MG63 (cell line): ENCODE results near the gene KCNIP1. TPM values are rescaled to one million over a fixed set of nuclear protein-coding genes. Genes with fewer than 3 reads are reported as not detected.
A peak's percentile ranks its signal among the peaks of the same experiment; 100 is the strongest.

ENCODE experiments used
- DNase-seq: peaks from one replicate; pipeline ENCODE4 v3.0.0-alpha.2; 2020
- H3K27me3 ChIP-seq: fragments of 250-450 bp; sonication (Bioruptor Pico); 2 replicates; pipeline ENCODE4 v1.5.1; 2020; ENCODE audit warnings: mild to moderate bottlenecking, moderate library complexity
- H3K36me3 ChIP-seq: fragments of 250-450 bp; sonication (Bioruptor Pico); 2 replicates; pipeline ENCODE4 v1.5.1; 2020; ENCODE audit warnings: mild to moderate bottlenecking, moderate library complexity
- H3K4me3 ChIP-seq: fragments of 250-450 bp; sonication (Bioruptor Pico); 2 replicates; pipeline ENCODE4 v1.5.1; 2020; ENCODE audit warnings: mild to moderate bottlenecking, moderate library complexity
- H3K9me3 ChIP-seq: fragments of 250-450 bp; sonication (Bioruptor Pico); 2 replicates; pipeline ENCODE4 v1.5.1; 2020; ENCODE audit warnings: mild to moderate bottlenecking, moderate library complexity
- total RNA-seq: library from RNA; depleted of rRNA; stranded (reverse); fragments of >200 nt; shearing (Covaris generic); gene quantifications from 2 replicates; pipeline ENCODE4 v1.2.3, GENCODE V29; 2014; ENCODE audit warnings: low replicate concordance

Gene KCNIP1
- total RNA-seq, 1 experiment from 2014 or later: 0.43 TPM

- Histone ChIP-seq H3K9me3 (no peaks in the 10 kb centered on the region), H3K36me3 (no peaks in the 10 kb centered on the region), H3K4me3 (no peak overlapping the region), H3K27me3 (peaks cover 4% of the 10 kb centered on the region; the same call in 1 of the 2 replicates)
- DNase-seq: no peak
Measured at GRCh38 chr5:170644501-170644900, 140.7 kb downstream of the KCNIP1 start.

- H3K36me3 ChIP-seq: no peaks in the 10 kb centered on the region
- DNase-seq: peak; percentile 20
- H3K9me3 ChIP-seq: no peaks in the 10 kb centered on the region
- H3K27me3 ChIP-seq: peaks cover 8% of the 10 kb centered on the region; the same call in 1 of the 2 replicates
- no peak overlapping the region for H3K4me3 ChIP-seq
Measured at GRCh38 chr5:170648541-170648940, 144.7 kb downstream of the KCNIP1 start.

GRCh38 chr5:170650850-170651249, 147.0 kb downstream of the KCNIP1 start:
- Histone ChIP-seq H3K36me3 (no peaks in the 10 kb centered on the region), H3K27me3 (peaks cover 8% of the 10 kb centered on the region; the same call in 1 of the 2 replicates), H3K9me3 (no peaks in the 10 kb centered on the region), H3K4me3 (no peak overlapping the region)
- DNase-seq: no peak

- H3K9me3 ChIP-seq: no peaks in the 10 kb centered on the region
- H3K27me3 ChIP-seq: peaks cover 8% of the 10 kb centered on the region; the same call in 1 of the 2 replicates
- peak; percentile 30 for DNase-seq
- H3K4me3 ChIP-seq: no peak overlapping the region
- H3K36me3 ChIP-seq: no peaks in the 10 kb centered on the region
Measured at GRCh38 chr5:170651604-170652277, 147.9 kb downstream of the KCNIP1 start.

GRCh38 chr5:170655476-170655875, 151.7 kb downstream of the KCNIP1 start:
- DNase-seq: no peak
- Histone ChIP-seq H3K9me3 (no peaks in the 10 kb centered on the region), H3K36me3 (no peaks in the 10 kb centered on the region), H3K27me3 (0 out of 2 replicates have a peak, but pooled peaks cover 3% of the 10 kb centered on the region), H3K4me3 (no peak overlapping the region)

- no peaks in the 10 kb centered on the region for H3K36me3 ChIP-seq
- no peak overlapping the region for H3K4me3 ChIP-seq
- no peak for DNase-seq
- H3K27me3 ChIP-seq: no peaks in the 10 kb centered on the region
- no peaks in the 10 kb centered on the region for H3K9me3 ChIP-seq
Measured at GRCh38 chr5:170655920-170656319, 152.1 kb downstream of the KCNIP1 start.

- H3K36me3 ChIP-seq: no peaks in the 10 kb centered on the region
- DNase-seq: no peak
- H3K4me3 ChIP-seq: no peak overlapping the region
Measured at GRCh38 chr5:170656346-170656745, 152.5 kb downstream of the KCNIP1 start.

GRCh38 chr5:170660531-170660930, 156.7 kb downstream of the KCNIP1 start:
- Histone ChIP-seq H3K27me3 (peaks cover 28% of the 10 kb centered on the region), H3K36me3 (no peaks in the 10 kb centered on the region), H3K9me3 (no peaks in the 10 kb centered on the region), H3K4me3 (no peak overlapping the region)
- DNase-seq: no peak

More at GRCh38 chr5:170656346-170656745, 152.5 kb downstream of the KCNIP1 start:
- Histone ChIP-seq H3K9me3 (no peaks in the 10 kb centered on the region), H3K27me3 (no peaks in the 10 kb centered on the region)

GRCh38 chr5:170662966-170663365, 159.1 kb downstream of the KCNIP1 start:
- peaks cover 47% of the 10 kb centered on the region for H3K27me3 ChIP-seq
- no peaks in the 10 kb centered on the region for H3K36me3 ChIP-seq
- no peaks in the 10 kb centered on the region for H3K9me3 ChIP-seq
- no peak overlapping the region for H3K4me3 ChIP-seq
- no peak for DNase-seq

- Histone ChIP-seq H3K27me3 (peaks cover 84% of the 10 kb centered on the region), H3K36me3 (no peaks in the 10 kb centered on the region), H3K9me3 (no peaks in the 10 kb centered on the region), H3K4me3 (no peak overlapping the region)
- no peak for DNase-seq
Measured at GRCh38 chr5:170678811-170679210, 175.0 kb downstream of the KCNIP1 start.

GRCh38 chr5:170681013-170681433, 177.2 kb downstream of the KCNIP1 start:
- Histone ChIP-seq H3K27me3 (peaks cover 83% of the 10 kb centered on the region), H3K9me3 (no peaks in the 10 kb centered on the region), H3K36me3 (no peaks in the 10 kb centered on the region), H3K4me3 (no peak overlapping the region)
- peak; percentile 47 for DNase-seq

GRCh38 chr5:170691657-170692056, 187.8 kb downstream of the KCNIP1 start:
- H3K4me3 ChIP-seq: no peak overlapping the region
- H3K36me3 ChIP-seq: no peaks in the 10 kb centered on the region
- DNase-seq: no peak
- H3K9me3 ChIP-seq: no peaks in the 10 kb centered on the region
- H3K27me3 ChIP-seq: peaks cover 83% of the 10 kb centered on the region

- H3K27me3 ChIP-seq: peaks cover 90% of the 10 kb centered on the region
- DNase-seq: peak; percentile 10
- H3K9me3 ChIP-seq: no peaks in the 10 kb centered on the region
- H3K4me3 ChIP-seq: no peak overlapping the region
- H3K36me3 ChIP-seq: no peaks in the 10 kb centered on the region
Measured at GRCh38 chr5:170693701-170694100, 189.9 kb downstream of the KCNIP1 start.

GRCh38 chr5:170694911-170695310, 191.1 kb downstream of the KCNIP1 start:
- Histone ChIP-seq H3K4me3 (no peak overlapping the region), H3K9me3 (no peaks in the 10 kb centered on the region), H3K27me3 (peaks cover 91% of the 10 kb centered on the region), H3K36me3 (no peaks in the 10 kb centered on the region)
- DNase-seq: no peak

- no peak overlapping the region for H3K4me3 ChIP-seq
- H3K27me3 ChIP-seq: peaks cover 91% of the 10 kb centered on the region
- no peaks in the 10 kb centered on the region for H3K9me3 ChIP-seq
- no peaks in the 10 kb centered on the region for H3K36me3 ChIP-seq
- no peak for DNase-seq
Measured at GRCh38 chr5:170697031-170697430, 193.2 kb downstream of the KCNIP1 start.

- H3K36me3 ChIP-seq: no peaks in the 10 kb centered on the region
- H3K9me3 ChIP-seq: no peaks in the 10 kb centered on the region
- peaks cover 80% of the 10 kb centered on the region for H3K27me3 ChIP-seq
- no peak for DNase-seq
- no peak overlapping the region for H3K4me3 ChIP-seq
Measured at GRCh38 chr5:170700503-170700902, 196.7 kb downstream of the KCNIP1 start.

GRCh38 chr5:170701334-170701733, 197.5 kb downstream of the KCNIP1 start:
- no peak for DNase-seq
- H3K9me3 ChIP-seq: no peaks in the 10 kb centered on the region
- peaks cover 80% of the 10 kb centered on the region for H3K27me3 ChIP-seq
- H3K4me3 ChIP-seq: no peak overlapping the region
- H3K36me3 ChIP-seq: no peaks in the 10 kb centered on the region
